ENCODE measurements around the gene RAB9A.
A peak's percentile ranks its signal among the peaks of the same experiment; 100 is the strongest.
"Not testable (repeated sequence)": the region's sequence is repeated elsewhere in the genome, so short reads cannot be mapped to it uniquely, and the experiment has no call there.

The RAB9A gene

DNA sequence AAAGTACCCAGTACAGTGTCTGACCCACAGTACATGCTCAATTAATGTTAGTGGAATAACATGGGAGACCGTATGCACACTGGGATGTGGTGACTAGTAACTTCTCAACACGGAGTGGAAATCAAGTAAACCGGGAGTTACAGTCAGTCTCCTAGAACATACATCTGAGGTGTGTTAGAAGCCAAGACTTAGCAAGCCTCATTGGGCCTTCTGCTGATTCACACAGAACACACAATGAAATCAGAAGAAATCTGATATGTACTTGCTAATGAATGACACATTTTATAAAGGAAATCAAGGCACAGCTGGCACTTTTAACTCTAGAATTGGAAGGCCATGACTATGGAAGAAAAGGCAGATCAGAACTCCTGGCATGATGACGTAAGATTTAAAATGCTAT lies 32.4 kb downstream of the RAB9A start:
- no peak for DNase-seq (ENCODE audit: low read depth in 1 of 2, low spot score in 1 of 2)
- Histone ChIP-seq H3K4me3 (replicated peaks; ENCODE audit: insufficient read depth, low read length) (no peak overlapping the region), H3K27ac (replicated peaks) (no peak overlapping the region), H3K27me3 (ENCODE audit: insufficient read depth, poor library complexity, severe bottlenecking) (no peaks in the 10 kb centered on the region)
- no peak for TF ChIP-seq SPI1 (IDR thresholded peaks at IDR 0.05; ENCODE audit: borderline replicate concordance, low read depth)
- TF ChIP-seq GABPA (IDR thresholded peaks at IDR 0.05; ENCODE audit: low read depth), result no peak
- TF ChIP-seq, protein P1, sequence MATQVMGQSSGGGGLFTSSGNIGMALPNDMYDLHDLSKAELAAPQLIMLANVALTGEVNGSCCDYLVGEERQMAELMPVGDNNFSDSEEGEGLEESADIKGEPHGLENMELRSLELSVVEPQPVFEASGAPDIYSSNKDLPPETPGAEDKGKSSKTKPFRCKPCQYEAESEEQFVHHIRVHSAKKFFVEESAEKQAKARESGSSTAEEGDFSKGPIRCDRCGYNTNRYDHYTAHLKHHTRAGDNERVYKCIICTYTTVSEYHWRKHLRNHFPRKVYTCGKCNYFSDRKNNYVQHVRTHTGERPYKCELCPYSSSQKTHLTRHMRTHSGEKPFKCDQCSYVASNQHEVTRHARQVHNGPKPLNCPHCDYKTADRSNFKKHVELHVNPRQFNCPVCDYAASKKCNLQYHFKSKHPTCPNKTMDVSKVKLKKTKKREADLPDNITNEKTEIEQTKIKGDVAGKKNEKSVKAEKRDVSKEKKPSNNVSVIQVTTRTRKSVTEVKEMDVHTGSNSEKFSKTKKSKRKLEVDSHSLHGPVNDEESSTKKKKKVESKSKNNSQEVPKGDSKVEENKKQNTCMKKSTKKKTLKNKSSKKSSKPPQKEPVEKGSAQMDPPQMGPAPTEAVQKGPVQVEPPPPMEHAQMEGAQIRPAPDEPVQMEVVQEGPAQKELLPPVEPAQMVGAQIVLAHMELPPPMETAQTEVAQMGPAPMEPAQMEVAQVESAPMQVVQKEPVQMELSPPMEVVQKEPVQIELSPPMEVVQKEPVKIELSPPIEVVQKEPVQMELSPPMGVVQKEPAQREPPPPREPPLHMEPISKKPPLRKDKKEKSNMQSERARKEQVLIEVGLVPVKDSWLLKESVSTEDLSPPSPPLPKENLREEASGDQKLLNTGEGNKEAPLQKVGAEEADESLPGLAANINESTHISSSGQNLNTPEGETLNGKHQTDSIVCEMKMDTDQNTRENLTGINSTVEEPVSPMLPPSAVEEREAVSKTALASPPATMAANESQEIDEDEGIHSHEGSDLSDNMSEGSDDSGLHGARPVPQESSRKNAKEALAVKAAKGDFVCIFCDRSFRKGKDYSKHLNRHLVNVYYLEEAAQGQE (IDR thresholded peaks at IDR 0.05; ENCODE audit: insufficient replicate concordance, low read depth), result no peak
- TF ChIP-seq, protein P2, sequence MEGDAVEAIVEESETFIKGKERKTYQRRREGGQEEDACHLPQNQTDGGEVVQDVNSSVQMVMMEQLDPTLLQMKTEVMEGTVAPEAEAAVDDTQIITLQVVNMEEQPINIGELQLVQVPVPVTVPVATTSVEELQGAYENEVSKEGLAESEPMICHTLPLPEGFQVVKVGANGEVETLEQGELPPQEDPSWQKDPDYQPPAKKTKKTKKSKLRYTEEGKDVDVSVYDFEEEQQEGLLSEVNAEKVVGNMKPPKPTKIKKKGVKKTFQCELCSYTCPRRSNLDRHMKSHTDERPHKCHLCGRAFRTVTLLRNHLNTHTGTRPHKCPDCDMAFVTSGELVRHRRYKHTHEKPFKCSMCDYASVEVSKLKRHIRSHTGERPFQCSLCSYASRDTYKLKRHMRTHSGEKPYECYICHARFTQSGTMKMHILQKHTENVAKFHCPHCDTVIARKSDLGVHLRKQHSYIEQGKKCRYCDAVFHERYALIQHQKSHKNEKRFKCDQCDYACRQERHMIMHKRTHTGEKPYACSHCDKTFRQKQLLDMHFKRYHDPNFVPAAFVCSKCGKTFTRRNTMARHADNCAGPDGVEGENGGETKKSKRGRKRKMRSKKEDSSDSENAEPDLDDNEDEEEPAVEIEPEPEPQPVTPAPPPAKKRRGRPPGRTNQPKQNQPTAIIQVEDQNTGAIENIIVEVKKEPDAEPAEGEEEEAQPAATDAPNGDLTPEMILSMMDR (IDR thresholded peaks at IDR 0.05; ENCODE audit: insufficient read depth, low read length), result no peak
- TF ChIP-seq POLR2AphosphoS5 (IDR thresholded peaks at IDR 0.05; ENCODE audit: low read depth), result no peak

DNA sequence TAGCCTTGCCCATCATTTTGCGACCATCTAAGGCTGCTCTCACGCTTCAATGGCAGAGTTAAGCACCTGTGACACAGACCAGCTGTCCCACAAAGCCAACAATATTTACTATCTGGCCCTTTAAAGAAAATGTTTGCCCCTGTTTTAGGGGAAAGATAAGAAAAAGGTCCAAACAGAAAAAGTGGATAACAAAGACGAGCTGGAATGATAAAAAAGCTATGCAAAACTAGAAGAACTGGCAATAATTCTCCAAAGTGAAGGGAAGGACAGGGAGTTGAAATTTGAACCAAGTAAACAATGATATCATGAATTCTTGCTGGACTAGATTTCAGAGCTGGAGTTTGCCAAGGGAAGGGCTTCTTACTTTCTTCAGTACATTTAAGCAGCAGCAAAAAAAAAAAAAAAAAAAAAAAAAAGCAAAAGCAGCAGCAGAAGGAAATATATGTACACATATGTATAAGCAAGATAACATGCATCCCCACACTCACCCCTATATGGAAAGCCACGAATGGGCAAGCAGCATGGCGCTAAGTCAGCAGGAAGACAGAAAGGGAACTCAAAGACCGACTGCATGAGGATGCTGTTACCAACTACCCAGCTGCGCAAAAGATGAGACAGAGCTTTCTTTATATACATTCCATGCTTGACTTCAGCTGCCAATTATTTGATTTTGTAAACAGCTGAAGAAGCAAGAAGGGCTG lies 33.0 kb downstream of the RAB9A start:
- Histone ChIP-seq H3K4me3 (replicated peaks; ENCODE audit: insufficient read depth, low read length) (no peak overlapping the region), H3K27ac (replicated peaks) (no peak overlapping the region), H3K27me3 (ENCODE audit: insufficient read depth, poor library complexity, severe bottlenecking) (no peaks in the 10 kb centered on the region)
- peak in 1 of 2 experiments; percentile 11 for DNase-seq (ENCODE audit: low read depth in 1 of 2, low spot score in 1 of 2)
- TF ChIP-seq, protein P2 (IDR thresholded peaks at IDR 0.05; ENCODE audit: insufficient read depth, low read length), result no peak
- TF ChIP-seq SPI1 (IDR thresholded peaks at IDR 0.05; ENCODE audit: borderline replicate concordance, low read depth), result 0 out of 2 replicates have a peak, but pooled peaks have one; percentile 3
- TF ChIP-seq, protein P1 (IDR thresholded peaks at IDR 0.05; ENCODE audit: insufficient replicate concordance, low read depth), result no peak

DNA sequence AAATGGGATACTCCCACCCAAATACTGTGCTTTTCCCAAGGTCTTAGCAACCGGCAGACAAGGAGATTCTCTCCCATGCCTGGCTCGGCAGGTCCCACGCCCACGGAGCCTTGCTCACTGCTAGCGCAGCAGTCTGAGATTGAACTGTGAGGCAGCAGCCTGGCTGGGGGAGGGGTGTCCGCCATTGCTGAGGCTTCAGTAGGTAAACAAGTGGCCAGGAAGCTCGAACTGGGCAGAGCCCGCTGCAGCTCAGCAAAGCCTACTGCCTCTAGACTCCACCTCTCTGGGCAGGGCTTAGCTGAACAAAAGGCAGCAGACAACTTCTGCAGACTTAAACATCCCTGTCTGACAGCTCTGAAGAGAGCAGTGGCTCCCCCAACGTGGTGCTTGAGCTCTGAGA lies 36.0 kb downstream of the RAB9A start:
- not testable (repeated sequence) for H3K4me3 ChIP-seq (replicated peaks; ENCODE audit: insufficient read depth, low read length); H3K27me3 ChIP-seq (ENCODE audit: insufficient read depth, poor library complexity, severe bottlenecking); DNase-seq (ENCODE audit: low read depth in 1 of 2, low spot score in 1 of 2); H3K27ac ChIP-seq (replicated peaks)

- DNase-seq (ENCODE audit: low read depth in 1 of 2, low spot score in 1 of 2), result not testable (repeated sequence)
Measured at GRCh38 chrX:13726583-13726982, 37.7 kb downstream of the RAB9A start.

DNA sequence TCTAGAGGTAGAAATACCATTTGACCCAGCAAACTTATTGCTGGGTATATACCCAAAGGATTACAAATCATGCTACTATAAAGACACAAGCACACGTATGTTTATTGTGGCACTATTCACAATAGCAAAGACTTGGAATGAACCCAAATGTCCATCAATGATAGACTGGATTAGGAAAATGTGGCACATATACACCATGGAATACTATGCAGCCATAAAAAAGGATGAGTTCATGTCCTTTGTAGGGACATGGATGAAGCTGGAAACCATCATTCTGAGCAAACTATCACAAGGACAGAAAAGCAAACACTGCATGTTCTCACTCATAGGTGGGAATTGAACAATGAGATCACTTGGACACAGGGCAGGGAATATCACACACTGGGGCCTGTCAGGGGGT lies 41.6 kb downstream of the RAB9A start:
- not testable (repeated sequence) for H3K4me3 ChIP-seq (replicated peaks; ENCODE audit: insufficient read depth, low read length); H3K27ac ChIP-seq (replicated peaks); DNase-seq (ENCODE audit: low read depth in 1 of 2, low spot score in 1 of 2); H3K27me3 ChIP-seq (ENCODE audit: insufficient read depth, poor library complexity, severe bottlenecking)

More at GRCh38 chrX:13726583-13726982, 37.7 kb downstream of the RAB9A start:
- H3K27ac ChIP-seq (replicated peaks); H3K4me3 ChIP-seq (replicated peaks; ENCODE audit: insufficient read depth, low read length); H3K27me3 ChIP-seq (ENCODE audit: insufficient read depth, poor library complexity, severe bottlenecking): not testable (repeated sequence)

Measured in HL-60 (cell line).